ENCODE measurements around the gene TMEM202.
A peak's percentile ranks its signal among the peaks of the same experiment; 100 is the strongest.
"Not testable (repeated sequence)": the region's sequence is repeated elsewhere in the genome, so short reads cannot be mapped to it uniquely, and the experiment has no call there.

Gene TMEM202

DNA sequence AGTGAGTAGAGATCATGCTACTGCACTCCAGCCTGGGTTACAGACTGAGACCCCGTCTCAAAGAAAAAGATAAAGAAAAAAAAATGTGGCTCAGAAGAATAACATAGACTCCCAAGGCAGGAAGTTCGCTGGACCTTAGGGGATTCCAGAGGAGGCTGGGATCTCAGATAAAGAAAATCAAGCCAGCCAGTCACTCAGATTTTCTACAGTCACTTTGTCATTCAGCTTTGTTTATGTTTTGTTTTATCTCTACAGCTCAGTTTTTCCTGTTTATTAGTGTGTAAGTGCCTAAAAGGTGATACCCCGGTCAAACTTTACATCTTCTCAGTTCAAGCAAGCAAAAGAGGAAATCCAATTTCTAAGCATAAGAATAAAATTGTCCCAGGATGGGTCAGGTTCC is 6.3 kb downstream of the TMEM202 start:
- no peak for DNase-seq

DNA sequence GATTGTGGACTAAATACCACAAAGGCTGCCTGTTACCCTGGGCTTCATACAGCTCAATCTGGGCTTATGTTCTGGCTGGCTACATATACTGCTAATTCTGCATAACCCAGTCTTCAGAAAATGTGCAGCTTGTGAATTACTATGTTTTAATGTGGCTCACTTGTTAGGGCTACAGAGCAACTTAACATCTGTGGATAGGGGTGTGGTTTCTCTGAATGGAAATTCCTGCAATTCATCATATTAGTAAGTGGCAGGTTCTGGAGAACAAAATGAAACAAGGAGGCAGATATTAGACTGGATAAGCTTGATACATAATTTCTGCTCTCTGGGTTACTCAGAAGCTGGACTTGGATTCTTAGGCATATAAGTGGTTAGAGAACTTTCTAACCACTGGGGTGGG is 6.7 kb downstream of the TMEM202 start:
- no peak for DNase-seq

DNA sequence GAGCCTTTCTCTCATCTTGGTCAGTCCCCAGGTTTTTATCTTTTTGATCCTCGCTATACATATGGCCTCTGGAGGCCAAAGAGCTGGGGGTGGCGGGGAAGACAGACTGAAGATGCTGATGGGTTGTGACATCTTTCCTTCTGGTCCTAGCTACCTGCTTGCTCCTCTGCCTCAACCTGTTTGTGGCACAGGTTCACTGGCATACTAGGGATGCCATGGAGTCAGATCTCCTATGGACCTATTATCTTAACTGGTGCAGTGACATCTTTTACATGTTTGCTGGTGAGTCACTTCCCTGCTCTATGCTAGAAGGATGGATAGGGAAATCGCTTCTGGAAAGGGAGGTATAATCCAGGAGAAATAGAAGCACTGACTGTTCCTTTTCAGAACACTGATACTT is 8.8 kb downstream of the TMEM202 start:
- no peak for DNase-seq

DNA sequence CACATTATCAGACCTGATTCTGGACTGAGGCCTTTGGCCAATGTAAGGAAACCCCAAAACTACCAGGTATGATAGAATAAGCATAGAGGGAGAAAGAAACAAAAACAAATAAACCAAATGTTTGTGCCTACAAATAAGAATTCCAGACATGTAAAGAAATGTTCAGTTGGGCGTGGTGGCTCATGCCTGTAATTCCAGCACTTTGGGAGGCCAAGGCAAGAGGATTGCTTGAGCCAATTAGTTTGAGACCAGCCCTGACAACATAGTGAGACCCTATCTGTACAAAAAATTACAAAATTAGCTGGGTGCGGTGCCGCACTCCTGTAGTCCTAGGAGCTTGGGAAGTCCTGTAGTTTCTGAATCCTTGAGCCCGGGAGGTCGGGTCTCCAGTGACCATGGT is 13.0 kb downstream of the TMEM202 start:
- DNase-seq, result no peak

DNA sequence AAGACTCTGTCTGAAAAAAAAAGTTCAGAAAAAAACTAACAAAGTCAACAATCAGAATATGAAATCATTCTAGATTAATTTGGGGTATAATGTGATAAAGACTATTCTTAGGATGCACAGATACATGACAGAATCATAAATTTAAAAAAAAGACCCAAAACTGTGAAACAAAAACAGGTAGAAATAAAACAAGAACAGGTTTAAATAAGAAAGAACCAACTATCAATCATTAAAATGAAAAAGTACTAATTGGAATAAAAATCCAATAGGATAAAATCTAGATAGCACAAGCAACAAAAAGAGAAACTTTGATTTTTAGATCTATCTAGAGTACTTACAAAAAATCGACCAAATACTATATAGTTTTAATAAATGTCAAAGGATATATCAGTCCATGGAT is 13.4 kb downstream of the TMEM202 start:
- DNase-seq, result no peak

DNA sequence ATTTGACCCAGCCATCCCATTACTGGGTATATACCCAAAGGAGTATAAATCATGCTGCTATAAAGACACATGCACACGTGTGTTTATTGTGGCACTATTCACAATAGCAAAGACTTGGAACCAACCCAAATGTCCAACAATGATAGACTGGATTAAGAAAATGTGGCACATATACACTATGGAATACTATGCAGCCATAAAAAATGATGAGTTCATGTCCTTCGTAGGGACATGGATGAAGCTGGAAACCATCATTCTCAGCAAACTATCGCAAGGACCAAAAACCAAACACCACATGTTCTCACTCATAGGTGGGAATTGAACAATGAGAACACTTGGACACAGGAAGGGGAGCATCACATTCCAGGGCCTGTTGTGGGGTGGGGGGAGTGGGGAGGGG is 15.2 kb downstream of the TMEM202 start:
- not testable (repeated sequence) for DNase-seq

DNA sequence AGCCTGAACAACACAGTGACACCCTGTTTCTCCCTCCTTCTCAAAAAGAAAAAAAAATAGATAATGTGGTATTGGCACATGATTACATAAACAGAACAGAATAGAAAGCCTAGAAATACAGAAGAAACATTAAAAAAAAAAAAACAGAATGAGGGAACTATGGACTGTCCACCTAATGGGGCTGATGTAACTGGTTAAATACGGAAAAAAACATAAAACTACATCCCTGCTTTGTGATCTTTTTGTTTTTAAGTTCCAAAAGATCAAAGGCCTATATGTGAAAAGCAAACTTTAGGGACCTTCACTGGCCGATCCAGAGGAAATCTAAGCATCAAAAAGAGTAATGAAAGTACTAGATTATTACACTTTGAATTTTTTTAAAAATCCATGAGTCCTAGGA is 17.2 kb downstream of the TMEM202 start:
- no peak for DNase-seq

DNA sequence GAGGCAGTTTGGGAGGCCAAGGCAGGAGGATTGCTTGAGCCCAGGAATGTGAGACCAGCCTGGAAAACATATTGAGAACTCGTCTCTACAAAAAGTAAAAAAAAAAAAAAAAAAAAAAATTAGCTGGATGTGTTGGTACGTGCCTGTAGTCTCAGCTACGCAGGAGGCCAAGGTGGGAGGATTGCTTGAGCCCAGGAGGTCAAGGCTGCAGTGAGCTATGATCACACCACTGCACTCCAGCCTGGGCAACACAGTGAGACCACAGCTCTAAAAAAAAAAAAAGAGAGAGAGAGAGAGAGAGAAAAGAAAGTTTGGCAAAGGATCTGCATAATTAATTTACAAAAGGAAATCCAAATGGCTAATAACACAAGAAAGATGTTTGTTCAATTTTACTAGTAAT is 21.7 kb downstream of the TMEM202 start:
- DNase-seq, result not testable (repeated sequence)

DNA sequence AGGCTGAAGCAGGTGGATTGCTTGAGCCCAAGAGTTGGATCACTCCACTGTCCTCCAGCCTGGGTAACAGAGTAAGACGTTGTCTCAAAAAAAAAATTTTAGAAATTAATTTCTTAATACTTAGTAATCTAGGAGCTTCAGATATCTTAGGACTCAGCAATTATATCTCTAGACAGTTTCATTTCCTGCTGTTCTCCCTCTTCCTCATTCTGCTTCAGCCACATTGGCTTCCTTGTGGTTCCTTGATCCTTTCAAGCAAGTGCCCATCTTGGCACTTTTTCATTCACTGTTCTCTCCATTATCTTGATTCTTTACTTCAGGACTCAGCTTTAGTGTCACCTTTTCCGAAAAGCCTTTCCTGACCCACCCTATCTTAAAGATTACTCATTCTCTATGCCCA is 22.5 kb downstream of the TMEM202 start:
- peak; percentile 44 to 63 for DNase-seq

DNA sequence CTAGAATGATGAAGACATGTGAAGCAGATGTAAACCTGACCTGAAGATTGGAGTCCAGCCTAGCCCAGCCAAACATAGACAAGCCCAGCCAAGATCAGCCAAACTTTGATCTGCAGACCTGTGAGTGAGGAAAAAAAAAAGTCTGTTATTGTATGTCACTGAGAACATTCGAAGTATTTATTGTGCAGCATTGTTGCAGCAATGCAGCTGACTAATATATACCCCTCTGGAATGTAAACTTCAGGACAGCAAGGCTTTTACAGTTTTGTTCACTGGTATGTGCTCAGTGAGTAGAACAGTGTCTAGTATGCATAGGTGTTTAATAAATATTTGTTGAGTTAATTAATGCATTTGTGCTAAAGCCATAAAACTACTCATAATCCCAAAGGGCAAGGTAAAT is 23.4 kb downstream of the TMEM202 start:
- DNase-seq, result no peak

DNA sequence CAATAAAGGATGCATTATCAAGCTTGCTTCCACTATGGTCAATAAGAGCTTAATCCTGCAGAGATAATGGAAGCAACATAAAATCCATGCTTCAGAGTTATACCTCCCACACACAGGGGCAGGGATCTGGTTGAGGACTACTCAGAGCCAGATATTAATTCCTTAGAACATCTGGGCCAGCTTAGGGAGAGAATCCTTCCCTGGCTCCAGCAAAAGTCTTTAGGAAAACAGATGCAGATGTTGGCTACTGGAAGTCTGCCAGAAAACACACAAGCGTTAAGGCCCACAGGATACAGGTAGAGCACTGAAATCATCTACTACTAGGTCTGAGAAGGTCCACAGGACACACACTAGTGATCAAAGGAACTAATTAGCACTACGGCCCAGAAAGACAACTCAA is 25.2 kb downstream of the TMEM202 start:
- DNase-seq, result no peak

DNA sequence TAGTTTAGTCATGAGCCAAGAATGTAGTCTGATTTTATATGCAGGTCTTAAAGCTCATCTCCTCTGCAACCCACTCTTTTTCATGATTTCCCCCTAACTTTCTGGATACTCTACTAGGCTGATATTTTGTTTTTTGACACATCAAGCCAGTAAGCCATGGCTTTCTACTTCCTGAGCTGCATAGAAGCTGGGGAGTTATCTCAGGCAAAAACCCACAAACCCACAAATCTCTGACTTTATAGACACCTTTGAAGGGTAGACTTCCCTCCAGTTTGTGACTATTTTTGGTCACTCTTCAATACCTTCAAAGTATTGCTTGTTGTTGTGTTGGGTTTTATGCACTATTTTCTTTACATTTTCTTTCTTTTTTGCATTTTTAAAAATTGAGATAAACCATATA is 28.6 kb downstream of the TMEM202 start:
- DNase-seq, result no peak

DNA sequence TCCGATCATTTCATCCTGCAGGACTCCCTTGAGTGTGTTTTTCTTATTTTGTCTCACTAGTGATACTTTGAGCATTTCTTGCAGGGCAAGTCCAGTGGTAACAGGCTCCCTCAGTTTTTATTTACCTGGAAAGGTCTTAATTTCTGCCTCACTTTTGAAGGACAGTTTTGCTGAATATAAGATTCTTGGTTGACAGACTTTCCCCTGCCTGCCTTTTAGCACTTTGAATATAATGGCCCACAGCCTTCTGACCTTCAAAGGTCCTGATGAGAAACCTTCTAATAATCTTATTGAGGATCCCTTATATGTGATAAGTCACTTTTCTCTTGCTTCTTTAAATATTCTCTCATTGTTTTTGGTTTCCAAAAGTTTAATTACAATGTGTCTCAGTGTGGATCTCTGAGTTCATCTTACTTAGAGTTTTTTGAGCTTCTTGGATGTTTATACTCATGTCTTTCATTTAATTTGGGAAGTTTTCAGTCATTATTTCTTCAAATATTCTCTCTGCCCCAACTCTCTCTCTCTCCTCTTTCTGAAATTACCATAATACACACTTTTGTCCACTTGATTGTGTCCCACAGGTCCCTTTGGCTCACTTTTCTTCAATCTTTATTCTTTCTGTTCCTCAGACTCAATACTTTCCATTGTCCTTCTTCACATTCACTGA is 39.7 kb downstream of the TMEM202 start:
- DNase-seq, result no peak

DNA sequence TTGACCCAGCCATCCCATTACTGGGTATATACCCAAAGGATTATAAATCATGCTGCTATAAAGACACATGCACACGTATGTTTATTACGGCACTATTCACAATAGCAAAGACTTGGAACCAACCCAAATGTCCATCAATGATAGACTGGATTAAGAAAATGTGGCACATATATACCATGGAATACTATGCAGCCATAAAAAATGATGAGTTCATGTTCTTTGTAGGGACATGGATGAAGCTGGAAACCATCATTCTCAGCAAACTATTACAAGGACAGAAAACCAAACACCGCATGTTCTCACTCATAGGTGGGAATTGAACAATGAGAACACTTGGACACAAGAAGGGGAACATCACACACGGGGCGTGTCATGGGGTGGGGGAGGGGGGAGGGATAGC is 44.7 kb downstream of the TMEM202 start:
- not testable (repeated sequence) for DNase-seq

DNA sequence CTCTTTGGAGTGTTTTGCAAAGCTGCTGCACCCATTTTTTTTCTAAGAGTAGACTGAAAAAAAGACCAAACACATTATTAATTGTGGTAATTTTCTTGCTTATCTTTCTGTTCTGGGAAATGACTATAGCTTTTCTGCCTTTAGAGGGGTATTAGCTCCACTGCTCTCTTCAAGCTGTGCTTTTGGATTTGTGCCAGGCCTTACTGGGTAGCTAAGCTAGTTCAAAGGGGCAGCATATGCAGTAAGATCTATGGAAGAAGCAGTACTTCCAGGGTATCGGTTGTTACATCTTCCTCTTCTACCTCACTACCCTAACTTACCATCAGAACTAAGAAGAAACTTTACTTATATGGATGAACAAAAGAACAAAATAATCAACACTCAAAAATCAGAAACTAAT is 47.3 kb downstream of the TMEM202 start:
- no peak for DNase-seq

DNA sequence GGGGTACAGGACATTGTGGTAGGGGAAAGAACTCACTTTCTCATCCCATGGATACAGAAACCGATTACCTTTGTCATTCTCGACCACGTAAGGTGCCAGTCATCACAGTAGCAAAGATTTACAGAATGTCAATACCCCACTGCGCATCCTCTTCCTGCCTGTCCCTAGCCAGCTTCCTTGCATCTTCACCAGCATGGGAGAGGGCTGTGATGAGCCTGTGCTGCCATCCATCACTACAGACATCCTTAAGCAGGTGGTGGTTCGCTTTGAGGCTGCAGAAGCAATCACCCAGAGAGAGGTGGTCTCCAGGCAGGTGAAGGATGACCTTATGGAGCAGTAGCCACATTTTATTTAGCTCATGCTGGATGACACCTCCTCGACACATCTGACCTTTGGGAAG is 52.7 kb downstream of the TMEM202 start:
- DNase-seq, result no peak

DNA sequence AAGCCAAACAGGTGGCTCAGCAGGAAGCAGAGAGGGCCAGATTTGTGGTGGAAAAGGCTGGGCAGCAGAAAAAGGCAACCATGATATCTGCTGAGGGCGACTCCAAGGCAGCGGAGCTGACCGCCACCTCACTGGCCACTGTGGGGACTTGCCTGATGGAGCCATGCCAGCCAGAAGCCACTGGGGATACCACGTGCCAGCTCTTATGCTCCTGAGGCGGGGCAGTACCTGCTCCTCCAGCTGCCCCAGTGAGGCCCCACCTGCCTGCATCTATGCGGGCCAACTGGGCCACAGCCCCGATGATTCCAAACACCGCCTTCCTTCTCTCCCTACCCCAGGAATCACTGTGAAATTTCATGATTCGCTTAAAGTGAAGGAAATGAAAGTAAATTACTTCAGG is 53.1 kb downstream of the TMEM202 start:
- DNase-seq, result no peak

DNA sequence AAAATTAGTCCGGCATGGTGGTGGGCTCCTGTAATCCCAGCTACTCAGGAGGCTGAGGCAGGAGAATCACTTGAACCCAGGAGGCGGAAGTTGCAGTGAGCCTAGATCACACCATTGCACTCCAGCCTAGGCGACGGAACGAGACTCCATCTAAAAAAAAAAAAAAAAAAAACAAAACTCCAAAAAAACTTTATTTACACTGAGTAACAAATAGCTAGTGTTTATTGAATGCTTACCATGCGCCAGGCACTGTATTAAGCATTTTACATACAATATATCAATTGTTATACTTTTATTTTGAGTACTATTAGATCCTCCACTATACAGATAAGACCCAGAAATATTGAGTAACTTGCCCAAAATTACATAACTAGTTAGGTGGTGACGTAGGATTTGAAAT is 58.6 kb downstream of the TMEM202 start:
- no peak for DNase-seq

Measured in inflammatory macrophage (primary cell).